ENCODE data around the gene TBK1. TPM values are rescaled to one million over a fixed set of nuclear protein-coding genes. Genes with fewer than 3 reads are reported as not detected.

The TBK1 gene
- total RNA-seq, 4 donors from 2014 or later, result 27.7 to 60.5 (median 38.6) TPM

- TF ChIP-seq CTCF (IDR thresholded peaks at IDR 0.05; ENCODE audit: low read depth), result no peak
Observed at GRCh38 chr12:64476844-64477243, 24.9 kb downstream of the TBK1 start.

- no peak for TF ChIP-seq CTCF (IDR thresholded peaks at IDR 0.05; ENCODE audit: low read depth)
Observed at GRCh38 chr12:64478661-64479060, 26.7 kb downstream of the TBK1 start.

- no peak for TF ChIP-seq CTCF (IDR thresholded peaks at IDR 0.05; ENCODE audit: low read depth)
Observed at GRCh38 chr12:64480148-64480547, 28.2 kb downstream of the TBK1 start.

- no peak for TF ChIP-seq CTCF (IDR thresholded peaks at IDR 0.05; ENCODE audit: low read depth)
Observed at GRCh38 chr12:64486657-64487056, 34.7 kb downstream of the TBK1 start.

GRCh38 chr12:64491718-64492117, 39.8 kb downstream of the TBK1 start:
- no peak for TF ChIP-seq CTCF (IDR thresholded peaks at IDR 0.05; ENCODE audit: low read depth)

GRCh38 chr12:64493513-64493912, 41.6 kb downstream of the TBK1 start:
- no peak for TF ChIP-seq CTCF (IDR thresholded peaks at IDR 0.05; ENCODE audit: low read depth)

- TF ChIP-seq CTCF (IDR thresholded peaks at IDR 0.05; ENCODE audit: low read depth), result no peak
Observed at GRCh38 chr12:64494998-64495729, 43.2 kb downstream of the TBK1 start.
